ENCODE measurements around the gene NTM.

DNA sequence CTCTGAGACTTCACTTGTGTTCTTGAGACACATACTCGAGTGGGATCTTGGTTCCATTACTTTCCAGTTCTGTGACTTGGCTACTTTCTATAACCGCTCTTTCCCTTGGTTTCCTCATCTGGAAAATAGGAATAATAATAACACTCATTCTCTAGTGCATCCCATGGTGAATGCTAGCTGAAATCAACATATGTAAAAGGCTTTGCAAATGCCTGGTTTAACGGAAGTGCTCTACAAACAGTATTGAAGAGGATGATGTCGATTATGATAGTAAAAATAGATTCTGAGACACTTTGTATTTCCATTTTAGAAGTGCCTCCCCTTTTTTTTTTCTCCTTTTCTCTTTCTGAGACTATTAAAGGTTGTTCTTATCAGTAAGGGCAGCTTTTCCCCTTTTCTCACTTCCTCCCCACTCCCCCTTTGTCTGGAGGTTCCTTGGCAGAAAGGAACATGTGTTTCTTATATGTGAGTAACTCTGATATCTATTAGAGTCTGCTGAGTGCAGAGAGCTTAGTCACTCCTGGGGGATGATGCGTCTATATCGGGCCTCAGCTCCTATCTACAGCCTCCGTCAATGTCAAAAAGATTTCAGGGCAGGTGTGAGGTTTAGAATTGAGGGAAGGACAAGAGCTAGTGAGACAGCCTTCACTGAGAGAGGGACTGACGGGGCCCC, 489.3 kb downstream of the NTM start:
- no peak for TF ChIP-seq TAF1 (IDR thresholded peaks at IDR 0.05; ENCODE audit: low read depth, low read length)
- TF ChIP-seq POLR2A (IDR thresholded peaks at IDR 0.05; ENCODE audit: low read depth, low read length): no peak

Data from GM12891 (cell line).